K562 (cell line): ENCODE data around the gene CD44. TPM values are rescaled to one million over a fixed set of nuclear protein-coding genes. Genes with fewer than 3 reads are reported as not detected.

Source experiments
- ATAC-seq: fragments of 200-7000 bp; cut with Tn5 transposase; 3 replicates; pipeline ENCODE4 v1.9.1; 2020; ENCODE audit warnings: moderate library complexity
- BruUV-seq: library from RNA; stranded (reverse); fragments of 400-500 nt; replicated peaks from 2 replicates; lab custom pipeline; 2021; lab: Mats Ljungman, UMichigan
- CTCF ChIA-PET: fragments of 300-600 bp; formaldehyde crosslinking; extraction: SDS; loops from one replicate; lab custom pipeline; 2021; ENCODE audit warnings: low intra/inter-chr PET ratio; lab: Yijun Ruan, JAX
- POLR2A ChIA-PET: fragments of 300-600, 350-650 bp; sonication (Branson Sonifier 250); formaldehyde crosslinking; extraction: SDS; loops from one replicate; lab custom pipeline; 2021; ENCODE audit warnings: antibody characterized with exemption, inconsistent platforms; lab: Yijun Ruan, JAX
- DNase-seq, 4 experiments: peaks; one replicate each; pipeline versions ENCODE4 v3.0.0 to v3.0.0-alpha.2; 2011 to 2018; ENCODE audit warnings: low spot score in 3 of 4, mixed read lengths in 3 of 4; ENCODE audit errors: extremely low read depth in 1 of 4
- FAIRE-seq: peaks from 2 replicates; lab custom pipeline; 2011; peaks lifted over from hg19 to GRCh38; lab: Jason Lieb, UNC
- H2AFZ ChIP-seq: 2 replicates; pipeline ENCODE4 v1.6.0; 2011; ENCODE audit warnings: low read depth, low read length, control low read depth, inconsistent platforms
- H3K27ac ChIP-seq: fragments of 200-600 bp; 3 replicates; pipeline ENCODE4 v1.8.0; 2011; ENCODE audit warnings: low read depth, mild to moderate bottlenecking, control low read depth, inconsistent platforms, low read length, moderate library complexity, mixed read lengths; ENCODE audit errors: extremely low read depth
- H3K27me3 ChIP-seq, 2 experiments: fragments of 300-600 bp in 1 of 2; 2 replicates in 1 of 2; 3 replicates in 1 of 2; pipeline versions ENCODE4 v1.6.0 to v1.8.0; 2011; ENCODE audit warnings: inconsistent platforms in 2 of 2, low read length in 2 of 2, mild to moderate bottlenecking in 1 of 2, mixed read lengths in 1 of 2, moderate library complexity in 1 of 2; ENCODE audit not compliant: control insufficient read depth in 2 of 2, insufficient read depth in 2 of 2
- H3K36me3 ChIP-seq: fragments of 300-600 bp; 3 replicates; pipeline ENCODE4 v1.8.0; 2011; ENCODE audit warnings: mild to moderate bottlenecking, low read length, inconsistent platforms; ENCODE audit not compliant: control insufficient read depth, insufficient read depth
- H3K4me1 ChIP-seq, 2 experiments: fragments of 200-600 bp in 1 of 2; replicated peaks in 1 of 2; 2 replicates in 1 of 2; 3 replicates in 1 of 2; pipeline versions ENCODE4 v1.5.1 to v1.8.0; 2011; ENCODE audit warnings: inconsistent platforms in 2 of 2, low read length in 2 of 2, mild to moderate bottlenecking in 1 of 2, mixed read lengths in 1 of 2, moderate library complexity in 1 of 2; ENCODE audit not compliant: control insufficient read depth in 2 of 2, insufficient read depth in 2 of 2
- H3K4me2 ChIP-seq: 2 replicates; pipeline ENCODE4 v1.6.1; 2011; ENCODE audit warnings: low read length, control low read depth, inconsistent platforms, mixed read lengths; ENCODE audit not compliant: insufficient read depth
- H3K4me3 ChIP-seq: fragments of 200-600 bp; sonication (generic), shearing (Covaris generic); 2 replicates; pipeline ENCODE4 v1.5.1; 2016; ENCODE audit warnings: control low read depth, inconsistent platforms
- H3K79me2 ChIP-seq: fragments of 200-600 bp; 3 replicates; pipeline ENCODE4 v1.8.0; 2011; ENCODE audit warnings: low read length, inconsistent platforms; ENCODE audit not compliant: control insufficient read depth, insufficient read depth
- H3K9ac ChIP-seq, 2 experiments: 2 replicates each; pipeline versions ENCODE4 v1.6.0 to v1.6.1; 2011; ENCODE audit warnings: low read depth in 2 of 2, low read length in 2 of 2, control low read depth in 1 of 2, inconsistent platforms in 1 of 2, mild to moderate bottlenecking in 1 of 2, mixed read lengths in 1 of 2; ENCODE audit not compliant: insufficient read depth in 1 of 2
- H3K9me1 ChIP-seq: one replicate; pipeline ENCODE4 v1.6.0; 2011; ENCODE audit warnings: inconsistent platforms, mild to moderate bottlenecking, low read length, moderate library complexity; ENCODE audit not compliant: control insufficient read depth, insufficient read depth
- H3K9me3 ChIP-seq: replicated peaks from 2 replicates; pipeline ENCODE4 v1.5.1; 2011; ENCODE audit warnings: low read depth, low read length, inconsistent platforms; ENCODE audit not compliant: control insufficient read depth, insufficient read depth
- H4K20me1 ChIP-seq: replicated peaks from 2 replicates; pipeline ENCODE4 v1.6.1; 2011; ENCODE audit warnings: low read length, inconsistent platforms, mixed read lengths; ENCODE audit not compliant: control insufficient read depth, insufficient read depth
- CHD2 ChIP-seq: IDR thresholded peaks from 2 replicates; pipeline ENCODE4 v1.6.1; 2011; ENCODE audit warnings: low read depth, low read length
- JUNB ChIP-seq: fragments of 450-650 bp; formaldehyde crosslinking; conservative IDR thresholded peaks from 2 replicates; pipeline ENCODE4 v1.4.0; 2020; ENCODE audit warnings: mild to moderate bottlenecking
- KAT2B ChIP-seq: IDR thresholded peaks from one replicate; pipeline ENCODE4 v1.6.1; 2012; ENCODE audit warnings: low read depth, mild to moderate bottlenecking, control low read depth, inconsistent platforms, low read length, moderate library complexity
- MAFG ChIP-seq: fragments of 450-650 bp; conservative IDR thresholded peaks from 2 replicates; pipeline ENCODE4 v1.6.1; 2016; ENCODE audit warnings: missing genetic modification characterization, missing compliant biosample characterization
- NR4A1 ChIP-seq, 2 experiments: fragments of 250-450 bp in 1 of 2; fragments of 450-650 bp in 1 of 2; sonication (Bioruptor Pico) in 1 of 2; IDR thresholded peaks; 2 replicates each; pipeline versions ENCODE4 v1.4.0 to v1.6.1; 2016 to 2020; ENCODE audit warnings: mild to moderate bottlenecking in 2 of 2, missing compliant biosample characterization in 1 of 2, missing genetic modification characterization in 1 of 2, moderate library complexity in 1 of 2
- SP1 ChIP-seq: sonication (generic); formaldehyde crosslinking; IDR thresholded peaks from 2 replicates; pipeline ENCODE4 v1.8.1; 2022; ENCODE audit warnings: mild to moderate bottlenecking, missing genetic modification reagents
- SRSF7 ChIP-seq: fragments of 200-400 bp; formaldehyde crosslinking; optimal IDR thresholded peaks from 2 replicates; pipeline ENCODE3; 2017; ENCODE audit warnings: mild to moderate bottlenecking, low read depth, low read length
- TAL1 ChIP-seq: fragments of 450-650 bp; IDR thresholded peaks from 2 replicates; pipeline ENCODE4 v1.6.1; 2016; ENCODE audit warnings: mild to moderate bottlenecking
- TCF7 ChIP-seq: sonication (generic); IDR thresholded peaks from 2 replicates; pipeline ENCODE4 v1.6.1; 2016; ENCODE audit warnings: antibody characterized with exemption, borderline replicate concordance
- U2AF2 ChIP-seq: fragments of 200-400 bp; formaldehyde crosslinking; optimal IDR thresholded peaks from 2 replicates; pipeline ENCODE3; 2017; ENCODE audit warnings: low read depth, mild to moderate bottlenecking, low read length
- WGBS: fragments of 100-300 bp; shearing (Covaris generic); methylation state at CpG from one replicate; pipeline ENCODE4 v1.1.6; 2016; ENCODE audit warnings: low coverage, mixed read lengths; ENCODE audit not compliant: insufficient coverage; ENCODE audit errors: missing lambda C conversion rate; 5-methylcytosine and 5-hydroxymethylcytosine counted together
- in situ Hi-C: fragments of 300-500 bp; cut with MboI; formaldehyde crosslinking; loops from 4 replicates; pipeline ENCODE4 v1.15.0; 2018; ENCODE audit warnings: inconsistent platforms, mixed read lengths
- intact Hi-C: fragments of 100-400 bp; cut with micrococcal nuclease; formaldehyde crosslinking; loops from 2 replicates; pipeline ENCODE4 v1.14.2; 2022
- polyA plus RNA-seq, 8 experiments: library from polyadenylated mRNA; depleted of rRNA in 4 of 8; stranded (reverse) in 5 of 8; unstranded in 3 of 8; fragments of >200 nt; fragmentation: Nextera tagmentation in 2 of 8; fragmentation: Illumina TruSeq in 1 of 8; extraction: Ambion mirVana in 2 of 8; extraction: Trizol in 1 of 8; gene quantifications; 2 replicates each; pipeline versions ENCODE4 v1.2.1 to v1.2.3, GENCODE V29; 2011 to 2014; ENCODE audit warnings: inconsistent platforms in 1 of 8, missing spikeins in 1 of 8
- total RNA-seq, 7 experiments: library from RNA; depleted of rRNA in 6 of 7; stranded (reverse); fragments of >200 nt in 6 of 7; fragmentation: Illumina TruSeq in 2 of 7; extraction: Trizol in 2 of 7; gene quantifications; 2 replicates each; pipeline versions ENCODE4 v1.2.1 to v1.2.3, GENCODE V29; 2011 to 2021; ENCODE audit warnings: low replicate concordance in 1 of 7
- TF ChIP-seq, protein P1 (sequence below): fragments of 150-350 bp; conservative IDR thresholded peaks from 2 replicates; pipeline ENCODE4 v1.6.1; 2014; ENCODE audit warnings: low read length

CD44 gene
- total and polyA plus RNA-seq, 9 of the 15 experiments (the other 6 are each of a cell fraction or from before 2014, with no cell fraction given) = 1.2 to 13.9 (median 3.0) TPM

DNA sequence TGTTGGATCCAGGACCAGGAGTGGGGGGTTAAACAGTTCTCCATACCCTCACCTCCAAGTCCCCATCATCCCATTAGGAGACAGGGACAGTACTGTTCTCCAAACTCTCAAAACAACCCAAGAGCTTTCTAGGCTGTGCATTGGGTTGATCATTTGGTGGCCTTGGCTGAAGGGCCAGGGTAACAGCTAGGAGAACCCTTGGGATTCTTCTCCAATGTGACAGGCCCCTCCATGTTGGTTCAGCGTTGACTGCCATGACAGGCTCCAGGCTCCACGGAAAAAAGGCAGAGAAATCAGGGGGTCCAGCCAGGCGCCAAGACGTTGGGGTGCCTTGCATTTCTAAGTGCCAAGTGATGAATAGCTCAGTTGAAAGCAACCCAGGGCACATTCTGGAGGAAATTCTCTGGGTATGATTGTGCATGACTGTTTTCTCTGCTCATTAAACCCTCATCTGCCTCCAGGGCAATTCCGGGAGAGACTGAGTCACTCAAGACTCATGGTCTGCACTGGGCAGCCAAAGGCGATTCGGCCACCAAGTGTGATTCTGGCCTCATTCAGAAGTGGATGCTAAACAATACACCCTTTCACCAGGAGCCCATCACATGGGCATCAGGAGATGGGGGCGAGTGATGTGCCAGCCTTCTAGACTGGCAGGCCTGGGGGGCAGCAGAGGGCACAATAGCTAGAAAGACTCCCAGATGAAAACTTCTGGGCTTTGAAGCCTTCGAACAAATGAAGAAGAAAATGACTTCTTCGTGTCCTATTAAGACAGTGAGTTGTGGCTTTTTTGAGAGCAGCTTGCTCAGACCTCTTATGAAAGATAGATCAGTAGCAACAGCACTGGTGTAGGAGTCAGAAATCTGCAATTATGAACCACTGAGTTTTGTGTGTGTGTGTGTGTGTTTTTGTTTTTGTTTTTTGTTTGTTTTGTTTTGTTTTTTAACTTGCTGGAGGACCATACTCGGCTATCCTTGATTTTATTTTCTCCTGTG is 27.7 kb downstream of the CD44 start:
- H3K36me3 ChIP-seq = no peaks in the 10 kb centered on the region
- DNase-seq = no peak
- WGBS = 2% methylated on average over 11 of the region's 11 CpGs
- no peak for ATAC-seq
- H3K27me3 ChIP-seq = no peaks in the 10 kb centered on the region; a peak in 1 of 5 replicates
- no TSS peak for BruUV-seq
- H3K79me2 ChIP-seq = no peaks in the 10 kb centered on the region
- no peak overlapping the region for H3K9ac ChIP-seq
- no peak for FAIRE-seq
- no peaks in the 10 kb centered on the region for H3K9me3 ChIP-seq
- no peak overlapping the region for H3K27ac ChIP-seq
- ChIA-PET POLR2A (interaction anchor here (0.6 to 2.1 kb wide), 3 partner anchors 12 to 240 kb away, joined by 3 to 6 read pairs (median 3); no protein-coding TSS in a partner anchor), CTCF (no interaction called here)
- in situ Hi-C loops = no loop called here
- no peak overlapping the region for H3K4me3 ChIP-seq
- no peaks in the 10 kb centered on the region for H4K20me1 ChIP-seq
- TF ChIP-seq U2AF2 (no peak), SP1 (CRISPR knock-in tag) (no peak)
- no peaks in the 10 kb centered on the region for H3K4me1 ChIP-seq
- H3K4me2 ChIP-seq = no peak overlapping the region
- no peaks in the 10 kb centered on the region for H3K9me1 ChIP-seq
- no peak overlapping the region for H2AFZ ChIP-seq
- intact Hi-C loops = no loop called here

DNA sequence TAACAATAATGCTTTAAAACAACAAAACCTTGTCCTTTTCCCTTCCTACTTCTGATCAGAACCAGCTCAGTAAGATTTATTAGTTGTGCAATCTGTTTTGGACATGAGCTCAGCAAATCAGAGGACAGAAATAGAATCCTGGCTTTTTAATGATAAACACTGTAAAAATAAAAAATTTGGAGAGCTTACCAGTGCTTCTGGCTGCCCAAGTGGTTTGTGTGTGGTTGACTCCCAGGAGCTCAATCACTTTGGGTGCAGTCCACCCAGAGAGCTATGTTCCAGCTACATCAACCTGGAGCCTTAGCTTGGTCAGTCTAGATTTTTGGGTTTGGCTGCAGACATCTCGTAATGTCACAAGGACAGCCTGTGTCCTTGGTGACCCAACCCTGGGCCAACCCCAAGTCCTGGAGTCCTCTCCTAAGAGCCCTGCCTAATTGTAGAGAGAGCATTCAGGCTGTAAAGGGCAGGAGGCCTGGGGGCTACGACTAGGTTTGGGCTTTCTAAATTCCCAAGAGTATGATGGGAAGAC is 28.5 kb downstream of the CD44 start:
- Histone ChIP-seq H3K9me1 (no peaks in the 10 kb centered on the region), H3K4me2 (no peak overlapping the region), H3K27ac (no peak overlapping the region), H3K4me1 (no peaks in the 10 kb centered on the region), H3K4me3 (no peak overlapping the region), H3K9me3 (no peaks in the 10 kb centered on the region), H3K27me3 (no peaks in the 10 kb centered on the region), H3K79me2 (no peaks in the 10 kb centered on the region), H2AFZ (no peak overlapping the region), H3K9ac (no peak overlapping the region), H4K20me1 (no peaks in the 10 kb centered on the region), H3K36me3 (no peaks in the 10 kb centered on the region)
- in situ Hi-C loops = no loop called here
- FAIRE-seq (no peak), DNase-seq (no peak), ATAC-seq (no peak)
- ChIA-PET CTCF (no interaction called here), POLR2A (interaction anchor here (2.1 kb wide), 1 partner anchor 11 kb away, joined by 6 read pairs; no protein-coding TSS in a partner anchor)
- intact Hi-C loops = no loop called here
- 0% methylated on average over 2 of the region's 2 CpGs for WGBS
- no TSS peak for BruUV-seq
- TF ChIP-seq SRSF7 = no peak
- TF ChIP-seq TCF7 = no peak
- TF ChIP-seq CHD2 = no peak
- TF ChIP-seq MAFG = no peak
- TF ChIP-seq JUNB (CRISPR knock-in tag) = no peak
- TF ChIP-seq TAL1 = no peak
- TF ChIP-seq NR4A1 (CRISPR knock-in tag; IDR thresholded peaks at IDR 0.05) = no peak
- no peak for TF ChIP-seq NR4A1 (tag; IDR thresholded peaks at IDR 0.05)
- TF ChIP-seq, protein P1, sequence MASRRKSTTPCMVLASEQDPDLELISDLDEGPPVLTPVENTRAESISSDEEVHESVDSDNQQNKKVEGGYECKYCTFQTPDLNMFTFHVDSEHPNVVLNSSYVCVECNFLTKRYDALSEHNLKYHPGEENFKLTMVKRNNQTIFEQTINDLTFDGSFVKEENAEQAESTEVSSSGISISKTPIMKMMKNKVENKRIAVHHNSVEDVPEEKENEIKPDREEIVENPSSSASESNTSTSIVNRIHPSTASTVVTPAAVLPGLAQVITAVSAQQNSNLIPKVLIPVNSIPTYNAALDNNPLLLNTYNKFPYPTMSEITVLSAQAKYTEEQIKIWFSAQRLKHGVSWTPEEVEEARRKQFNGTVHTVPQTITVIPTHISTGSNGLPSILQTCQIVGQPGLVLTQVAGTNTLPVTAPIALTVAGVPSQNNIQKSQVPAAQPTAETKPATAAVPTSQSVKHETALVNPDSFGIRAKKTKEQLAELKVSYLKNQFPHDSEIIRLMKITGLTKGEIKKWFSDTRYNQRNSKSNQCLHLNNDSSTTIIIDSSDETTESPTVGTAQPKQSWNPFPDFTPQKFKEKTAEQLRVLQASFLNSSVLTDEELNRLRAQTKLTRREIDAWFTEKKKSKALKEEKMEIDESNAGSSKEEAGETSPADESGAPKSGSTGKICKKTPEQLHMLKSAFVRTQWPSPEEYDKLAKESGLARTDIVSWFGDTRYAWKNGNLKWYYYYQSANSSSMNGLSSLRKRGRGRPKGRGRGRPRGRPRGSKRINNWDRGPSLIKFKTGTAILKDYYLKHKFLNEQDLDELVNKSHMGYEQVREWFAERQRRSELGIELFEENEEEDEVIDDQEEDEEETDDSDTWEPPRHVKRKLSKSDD = no peak
- no peak for TF ChIP-seq KAT2B
